HG03558 (cell line): ENCODE measurements around the gene CARTPT.

ENCODE experiments used
- ATAC-seq: cut with Tn5 transposase; IDR thresholded peaks from one replicate; pipeline ENCODE4 v1.9.1; 2021; ENCODE audit warnings: moderate number of reproducible peaks; ENCODE audit not compliant: unreplicated experiment; ENCODE audit errors: extremely low read depth

CARTPT gene

DNA sequence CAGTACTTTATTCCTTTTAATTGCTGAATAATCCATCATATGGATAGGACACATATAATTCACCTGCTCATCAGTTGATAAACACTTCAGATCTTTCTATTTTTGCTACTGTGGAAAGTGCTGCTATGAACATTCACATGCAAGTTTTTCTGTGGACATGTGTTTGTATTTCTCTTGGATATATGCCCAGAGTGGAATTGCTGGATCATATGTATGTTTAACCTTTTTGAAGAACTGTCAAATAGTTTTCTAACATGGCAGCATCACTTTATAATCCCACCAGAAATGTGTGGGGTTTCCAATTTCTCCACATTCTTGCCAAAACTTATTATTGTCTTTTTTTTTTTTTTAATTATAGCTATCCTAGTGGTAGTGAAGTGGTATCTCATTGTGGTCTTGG lies 15.1 kb downstream of the CARTPT start:
- ATAC-seq = no peak

DNA sequence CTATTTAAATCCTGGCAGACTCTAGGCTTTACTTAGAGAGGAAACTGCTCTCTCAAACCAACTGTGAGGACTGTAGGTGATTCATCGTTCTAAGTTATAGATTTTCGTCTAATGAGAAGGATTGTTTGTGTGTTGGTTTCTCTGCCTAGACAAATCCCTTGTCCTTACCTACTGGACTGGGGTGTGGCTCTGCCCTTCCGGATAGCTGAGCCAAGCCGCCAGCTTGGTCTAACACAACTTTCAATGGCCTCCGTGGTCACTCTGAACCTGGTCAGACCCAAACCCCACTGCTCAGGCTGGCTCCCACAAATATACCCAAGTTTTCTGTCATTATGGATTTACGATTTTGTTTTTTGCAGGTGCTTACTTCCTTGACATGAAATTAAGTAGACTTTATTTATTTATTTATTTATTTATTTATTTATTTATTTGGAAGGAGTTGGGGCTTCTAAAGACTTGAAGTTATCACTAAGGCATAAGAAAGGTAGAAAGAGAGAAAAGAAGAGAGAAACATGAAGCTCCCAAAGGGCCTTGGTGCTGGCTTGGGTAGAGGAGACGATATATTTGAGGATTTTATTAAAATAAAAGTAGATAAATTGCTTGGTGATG lies 19.0 kb downstream of the CARTPT start:
- no peak for ATAC-seq

GRCh38 chr5:71738662-71739361 lies 19.7 kb downstream of the CARTPT start:
- no peak for ATAC-seq

GRCh38 chr5:71740015-71740753 lies 21.1 kb downstream of the CARTPT start:
- ATAC-seq = peak; percentile 89

GRCh38 chr5:71743155-71743554 lies 24.1 kb downstream of the CARTPT start:
- ATAC-seq = no peak

GRCh38 chr5:71744009-71744790 lies 25.1 kb downstream of the CARTPT start:
- no peak for ATAC-seq

DNA sequence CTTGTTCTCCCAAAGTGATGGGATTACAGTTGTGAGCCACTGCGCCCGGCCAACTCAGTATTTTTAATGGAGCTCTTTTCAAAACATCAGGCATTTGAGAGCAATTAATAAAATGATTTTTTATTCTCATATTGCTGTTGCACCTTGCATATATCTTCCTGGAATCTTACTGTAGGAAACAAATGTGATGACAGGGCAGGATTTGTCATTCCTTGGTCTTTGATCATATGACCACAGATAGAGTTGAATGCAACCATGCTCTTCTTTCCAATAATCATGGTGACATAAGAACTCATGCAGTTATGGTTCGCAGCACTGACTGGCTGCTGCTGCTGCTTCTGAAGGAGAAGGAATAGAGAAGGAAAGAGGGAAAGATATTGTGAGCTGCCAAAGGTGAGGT lies 28.1 kb downstream of the CARTPT start:
- ATAC-seq = no peak

GRCh38 chr5:71748360-71748759 lies 29.3 kb downstream of the CARTPT start:
- ATAC-seq = no peak

DNA sequence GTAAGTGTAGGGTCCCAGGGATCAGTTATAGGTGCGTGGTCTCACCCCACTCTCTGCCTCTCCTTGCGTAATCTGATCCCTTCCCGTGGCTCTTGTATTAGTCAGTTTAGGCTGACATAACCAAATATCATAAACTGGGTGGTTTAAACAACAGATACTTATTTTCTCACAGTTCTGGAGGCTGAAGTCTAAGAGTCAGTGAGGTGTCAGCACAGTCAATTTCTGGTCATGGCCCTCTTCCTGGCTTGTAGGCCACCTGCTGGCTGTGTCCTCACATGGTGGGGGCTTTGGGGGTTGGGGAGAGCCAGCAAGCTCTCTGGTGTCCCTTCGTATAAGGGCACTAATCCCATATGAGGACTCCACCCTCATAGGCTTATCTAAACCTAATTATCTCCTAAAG lies 32.3 kb downstream of the CARTPT start:
- no peak for ATAC-seq

GRCh38 chr5:71752441-71753190 lies 33.5 kb downstream of the CARTPT start:
- ATAC-seq = no peak

DNA sequence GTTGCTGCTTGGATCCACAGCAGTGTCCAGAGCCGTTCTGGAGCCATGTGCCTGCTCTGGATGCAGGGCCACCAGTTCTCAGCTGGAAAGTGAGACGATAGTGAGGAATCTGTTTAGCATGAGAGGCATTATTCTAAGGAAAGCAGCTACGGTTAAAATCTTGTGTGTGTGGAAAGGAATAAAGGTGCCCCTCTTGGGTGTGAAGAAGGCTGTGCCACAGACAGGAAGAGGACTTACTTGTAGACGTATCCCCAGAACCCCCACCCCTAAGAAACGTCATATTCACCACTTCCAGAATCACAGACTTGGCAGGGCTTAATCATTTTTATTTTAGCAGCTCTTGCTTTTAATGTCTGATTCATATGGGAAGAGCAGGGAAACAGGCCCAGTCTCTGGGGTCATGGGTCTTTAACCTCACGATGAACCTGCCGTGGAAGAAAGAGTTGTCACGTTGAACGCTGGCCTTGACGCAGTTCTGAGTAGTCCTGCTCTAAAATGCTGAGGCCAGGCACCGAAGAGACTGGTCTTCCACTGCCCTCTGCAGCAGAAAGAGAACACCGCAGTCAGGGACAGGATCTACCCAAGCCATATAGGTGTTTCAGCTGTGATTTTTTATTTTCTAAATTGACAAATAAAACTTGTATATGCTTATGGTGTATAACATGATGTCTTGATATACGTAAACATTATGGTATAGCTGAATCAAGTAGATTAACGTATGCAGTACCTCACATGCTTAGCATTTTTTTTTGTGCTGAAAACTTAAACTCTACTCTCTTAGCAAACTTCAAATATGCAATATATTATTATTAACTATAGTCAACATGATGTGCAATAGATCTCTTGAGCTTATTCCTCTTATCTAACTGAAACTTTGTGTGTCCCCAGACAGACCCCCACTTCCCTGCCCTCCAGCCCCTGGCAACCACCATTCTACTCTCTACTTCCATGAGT lies 38.8 kb downstream of the CARTPT start:
- ATAC-seq = peak; percentile 59

- no peak for ATAC-seq
Measured at GRCh38 chr5:71762826-71763225, 43.8 kb downstream of the CARTPT start.

DNA sequence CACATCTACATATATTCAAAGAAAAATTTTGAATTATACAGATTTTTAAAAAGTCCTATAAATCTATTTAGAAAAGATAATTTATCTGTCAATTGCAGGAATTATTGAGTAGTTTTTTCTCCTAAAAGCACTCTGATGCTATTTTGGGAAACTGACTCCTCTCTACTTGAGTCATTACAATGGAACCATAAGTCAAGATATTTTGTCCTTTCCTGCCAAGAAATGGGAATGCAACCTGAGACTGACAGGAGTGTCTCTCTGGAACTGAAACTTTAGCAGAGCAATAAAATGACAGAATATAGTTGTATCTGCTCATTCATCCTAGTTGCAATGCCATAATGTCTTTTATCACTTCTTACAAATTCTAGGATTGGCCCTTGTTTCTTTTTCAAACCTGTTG lies 48.6 kb downstream of the CARTPT start:
- ATAC-seq = no peak

DNA sequence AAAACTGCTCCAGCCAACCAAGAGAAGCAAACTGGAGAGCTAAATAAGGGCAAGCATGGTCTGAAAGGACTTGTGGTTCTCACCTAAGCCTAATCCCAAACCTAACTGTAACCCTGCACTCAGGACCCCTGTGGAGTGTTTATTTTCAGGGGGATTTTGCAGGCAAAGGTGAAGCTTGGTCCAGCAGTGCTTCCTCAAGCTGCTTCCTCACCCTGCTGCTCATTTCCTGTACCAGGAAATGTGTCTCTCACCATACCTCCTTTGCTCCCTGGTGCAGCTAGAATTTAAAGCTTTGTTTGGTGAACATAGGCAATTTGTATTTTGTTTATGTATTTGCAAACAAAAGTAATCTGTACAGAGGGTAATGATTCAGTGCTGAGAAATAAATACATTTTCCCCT lies 50.2 kb downstream of the CARTPT start:
- ATAC-seq = no peak

DNA sequence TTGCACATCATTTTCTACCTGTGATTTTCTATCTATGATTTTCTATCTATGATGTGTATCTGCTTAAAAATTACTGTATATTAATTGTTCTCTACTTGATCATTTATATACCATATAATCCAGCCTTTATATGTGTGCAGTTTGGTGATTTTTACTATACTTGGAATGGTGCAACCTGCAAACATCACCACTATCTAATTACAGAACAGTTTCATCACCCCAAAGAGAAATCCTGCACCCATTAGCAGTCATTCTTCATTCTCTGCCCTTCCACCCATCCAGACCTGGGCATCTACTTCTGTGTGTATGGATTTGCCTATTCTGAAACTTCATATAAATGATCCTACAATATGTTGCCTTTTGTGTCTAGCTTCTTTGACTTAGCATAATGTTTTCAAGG lies 51.3 kb downstream of the CARTPT start:
- no peak for ATAC-seq
